ENCODE data around the gene DENND11.
A peak's percentile ranks its signal among the peaks of the same experiment; 100 is the strongest.

The DENND11 gene

GRCh38 chr7:141676618-141677017 is 25.3 kb downstream of the DENND11 start:
- no peak for DNase-seq

GRCh38 chr7:141675436-141676215 is 26.3 kb downstream of the DENND11 start:
- DNase-seq, result no peak

GRCh38 chr7:141674702-141675101 is 27.3 kb downstream of the DENND11 start:
- DNase-seq, result no peak

GRCh38 chr7:141674171-141674671 is 27.7 kb downstream of the DENND11 start:
- DNase-seq, result no peak

GRCh38 chr7:141673346-141673745 is 28.6 kb downstream of the DENND11 start:
- no peak for DNase-seq

GRCh38 chr7:141671705-141672496 is 30.1 kb downstream of the DENND11 start:
- DNase-seq, result no peak

GRCh38 chr7:141668853-141669252 is 33.1 kb downstream of the DENND11 start:
- DNase-seq, result no peak

- DNase-seq, result no peak
Measured at GRCh38 chr7:141666071-141666470, 35.9 kb downstream of the DENND11 start.

- no peak for DNase-seq
Measured at GRCh38 chr7:141665208-141666035, 36.5 kb downstream of the DENND11 start.

- DNase-seq, result no peak
Measured at GRCh38 chr7:141664450-141664849, 37.5 kb downstream of the DENND11 start.

GRCh38 chr7:141663081-141663849 is 38.7 kb downstream of the DENND11 start:
- no peak for DNase-seq

GRCh38 chr7:141660259-141660658 is 41.7 kb downstream of the DENND11 start:
- no peak for DNase-seq

- no peak for DNase-seq
Measured at GRCh38 chr7:141659501-141659900, 42.5 kb downstream of the DENND11 start.

- peak; percentile 41 for DNase-seq
Measured at GRCh38 chr7:141654551-141654950, 47.4 kb downstream of the DENND11 start.

GRCh38 chr7:141652691-141653090 is 49.3 kb downstream of the DENND11 start:
- DNase-seq, result no peak

Data from activated T-cell treated with anti-CD3 and anti-CD28 coated beads for 4 hours (primary cell).